GM19438 (cell line): ENCODE results near the gene GLDC.

Source experiments
- ATAC-seq: cut with Tn5 transposase; IDR thresholded peaks from one replicate; pipeline ENCODE4 v1.9.1; 2021; ENCODE audit warnings: low read depth; ENCODE audit not compliant: unreplicated experiment

Gene GLDC

DNA sequence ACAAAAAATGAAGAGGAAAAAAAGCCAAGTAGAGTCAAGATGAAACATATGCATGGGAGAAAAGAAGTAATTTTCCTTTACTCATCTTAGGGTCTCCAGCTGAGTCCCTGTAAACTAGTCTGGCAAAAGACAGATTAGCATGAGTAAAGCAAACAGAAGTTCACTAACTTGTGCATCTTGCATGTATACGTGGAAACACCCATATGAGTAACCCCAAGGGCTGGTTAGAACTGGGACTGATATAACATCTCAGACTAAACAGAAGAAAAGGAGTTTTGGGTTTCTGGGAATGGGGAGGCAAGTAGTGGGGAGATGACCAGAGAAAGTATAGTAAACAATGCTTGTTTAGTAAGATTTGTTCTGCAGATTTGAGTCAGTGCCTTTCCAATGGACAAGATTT is 20.1 kb upstream of the GLDC start:
- ATAC-seq, result no peak

DNA sequence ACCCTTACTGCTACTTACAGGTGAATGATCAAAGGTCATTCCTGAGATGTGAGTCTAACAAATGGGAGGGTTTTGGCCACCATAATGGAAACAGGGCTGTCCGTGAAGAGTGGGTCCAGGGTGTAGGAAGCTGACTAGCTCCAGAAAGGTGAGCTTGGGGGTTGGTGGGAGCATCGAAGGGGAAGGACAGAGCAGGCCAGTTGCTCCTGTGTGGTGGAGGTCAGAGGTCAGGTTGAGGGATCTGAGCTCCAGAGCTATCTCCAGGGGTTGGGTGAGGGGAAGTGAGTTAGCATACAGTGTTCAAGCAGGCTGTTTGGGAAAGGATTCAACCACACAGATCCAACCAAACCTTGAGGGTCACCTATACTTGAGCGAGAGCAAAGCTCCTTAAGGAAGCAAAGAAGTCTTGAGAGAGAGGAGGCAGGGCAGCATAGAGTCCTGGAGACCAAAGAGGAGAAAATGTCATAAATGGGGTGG is 18.7 kb upstream of the GLDC start:
- no peak for ATAC-seq

DNA sequence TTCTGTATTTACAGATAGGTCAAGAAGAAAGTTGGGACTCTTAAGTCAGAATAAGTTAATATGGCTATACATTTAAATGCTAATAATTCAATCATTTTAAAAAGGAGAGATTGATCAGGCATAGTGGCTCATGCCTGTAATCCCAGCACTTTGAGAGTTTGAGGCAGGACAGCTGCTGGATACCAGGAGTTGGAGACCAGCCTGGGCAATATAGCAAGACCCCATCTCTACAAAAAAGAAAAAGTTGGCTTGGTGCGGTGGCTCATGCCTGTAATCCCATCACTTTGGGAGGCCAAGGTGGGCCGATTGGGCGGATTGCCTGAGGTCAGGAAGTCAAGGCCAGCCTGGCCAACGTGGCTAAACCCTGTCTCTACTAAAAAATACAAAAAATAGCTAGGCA is 15.0 kb upstream of the GLDC start:
- ATAC-seq, result no peak

DNA sequence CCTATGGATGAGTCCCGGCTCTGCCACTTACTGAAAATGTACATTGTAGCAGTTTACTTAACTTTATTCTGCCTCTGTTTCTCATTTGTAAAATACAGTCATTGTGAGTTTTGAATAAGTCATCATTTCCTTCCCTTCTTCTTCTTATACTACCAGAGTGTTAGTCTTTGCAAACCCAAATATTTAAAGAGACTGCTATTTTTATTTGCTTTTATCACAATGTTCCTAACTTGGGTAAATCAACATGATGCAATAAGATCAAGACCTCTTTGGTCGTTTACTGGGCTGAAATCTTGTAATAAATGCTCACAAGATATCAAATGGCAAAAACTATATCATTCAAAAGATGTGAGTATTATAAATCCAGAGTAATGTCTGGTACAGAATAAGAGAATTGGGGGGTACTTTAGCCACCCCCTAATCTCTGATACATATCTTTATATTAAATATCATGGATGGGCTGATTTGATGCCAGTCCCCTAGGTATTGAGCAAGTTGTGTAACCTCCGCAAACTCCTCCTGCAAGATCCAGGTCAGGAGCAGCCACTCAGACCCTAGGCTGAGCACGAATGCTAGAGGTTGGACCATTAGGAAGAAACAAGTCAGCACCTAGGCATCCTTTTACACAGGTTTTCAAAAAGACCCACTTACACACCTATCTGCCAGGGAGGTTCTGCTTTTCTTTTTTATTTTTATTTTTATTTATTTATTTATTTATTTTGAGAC is 13.3 kb upstream of the GLDC start:
- ATAC-seq, result no peak

DNA sequence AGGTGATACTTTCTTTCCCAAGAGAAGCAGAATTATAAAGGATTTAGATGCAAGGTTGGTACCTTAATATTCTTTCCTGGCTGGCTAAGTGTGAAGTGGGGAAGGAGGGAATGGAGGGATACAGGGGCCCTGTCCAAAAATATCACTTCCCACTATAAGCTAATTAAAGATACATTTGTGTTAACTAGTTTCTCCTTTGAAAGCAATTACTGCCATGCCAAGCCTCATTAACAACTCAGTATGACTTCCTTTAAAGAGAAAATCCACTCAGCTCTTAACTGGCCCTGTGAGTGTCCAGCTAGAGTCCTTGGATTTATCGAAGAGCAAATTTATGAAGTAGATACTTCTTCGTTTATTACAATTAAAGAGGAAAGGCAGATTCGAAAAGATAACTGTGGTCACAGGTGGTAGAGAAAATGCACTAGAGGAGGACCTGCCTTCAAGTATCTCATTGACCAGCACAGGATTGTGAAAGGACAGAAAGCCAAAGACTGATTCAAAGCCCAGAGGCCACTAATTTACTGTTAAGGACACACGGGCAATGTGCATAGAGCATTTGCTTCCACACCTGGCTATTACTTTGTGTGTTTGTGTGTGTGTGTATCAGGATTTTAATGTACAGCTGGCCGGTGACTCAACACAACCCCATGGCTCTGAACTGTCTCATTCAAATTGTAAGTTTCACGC is 11.2 kb upstream of the GLDC start:
- no peak for ATAC-seq

DNA sequence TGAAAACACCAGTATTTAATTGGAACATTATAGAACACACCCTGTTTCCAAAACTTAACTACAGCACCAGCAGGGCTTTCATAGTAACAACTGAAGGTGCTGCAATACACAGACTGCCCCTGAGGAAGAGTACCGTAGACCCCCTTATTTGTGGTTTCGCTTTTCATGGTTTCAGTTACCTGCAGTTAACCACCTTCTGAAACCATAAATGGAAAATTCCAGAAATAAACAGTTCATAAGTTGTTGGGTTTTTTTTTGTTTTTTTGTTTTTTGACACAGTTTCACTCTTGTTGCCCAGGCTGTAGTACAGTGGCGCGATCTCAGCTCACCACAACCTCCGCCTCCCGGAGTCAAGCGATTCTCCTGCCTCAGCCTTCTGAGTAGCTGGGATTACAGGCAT is 9.5 kb upstream of the GLDC start:
- ATAC-seq, result peak; percentile 91

DNA sequence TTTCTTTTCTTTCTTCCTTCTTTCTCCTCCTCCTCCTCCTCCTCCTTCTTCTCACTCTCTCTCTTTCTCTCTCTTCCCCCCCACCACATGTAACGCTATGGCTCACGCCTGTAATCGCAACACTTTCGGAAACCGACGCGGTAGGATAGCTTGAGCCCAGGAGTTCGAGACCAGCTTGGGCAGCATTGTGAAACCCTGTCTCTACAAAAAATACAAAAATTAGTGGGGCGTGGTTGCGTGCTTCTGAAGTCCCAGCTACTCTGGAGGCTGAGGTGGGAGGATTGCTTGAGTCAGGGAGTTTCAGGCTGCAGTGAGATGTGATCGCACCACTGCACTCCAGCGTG is 736 bp upstream of the GLDC start:
- ATAC-seq, result no peak

DNA sequence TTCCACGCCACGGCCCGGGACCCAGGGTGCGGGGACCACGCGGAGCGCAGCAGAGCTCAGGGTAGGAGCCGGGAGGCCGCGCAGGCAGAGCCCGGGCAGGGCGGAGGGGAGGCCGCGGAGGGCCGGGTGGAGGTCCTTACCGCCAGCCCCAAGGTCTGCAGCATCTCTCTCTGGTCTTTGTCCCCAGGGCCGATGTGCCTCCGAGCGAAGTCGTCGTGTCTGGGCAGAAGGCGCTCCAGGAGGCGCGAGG is 499 bp downstream of the GLDC start:
- ATAC-seq, result peak; percentile 30

DNA sequence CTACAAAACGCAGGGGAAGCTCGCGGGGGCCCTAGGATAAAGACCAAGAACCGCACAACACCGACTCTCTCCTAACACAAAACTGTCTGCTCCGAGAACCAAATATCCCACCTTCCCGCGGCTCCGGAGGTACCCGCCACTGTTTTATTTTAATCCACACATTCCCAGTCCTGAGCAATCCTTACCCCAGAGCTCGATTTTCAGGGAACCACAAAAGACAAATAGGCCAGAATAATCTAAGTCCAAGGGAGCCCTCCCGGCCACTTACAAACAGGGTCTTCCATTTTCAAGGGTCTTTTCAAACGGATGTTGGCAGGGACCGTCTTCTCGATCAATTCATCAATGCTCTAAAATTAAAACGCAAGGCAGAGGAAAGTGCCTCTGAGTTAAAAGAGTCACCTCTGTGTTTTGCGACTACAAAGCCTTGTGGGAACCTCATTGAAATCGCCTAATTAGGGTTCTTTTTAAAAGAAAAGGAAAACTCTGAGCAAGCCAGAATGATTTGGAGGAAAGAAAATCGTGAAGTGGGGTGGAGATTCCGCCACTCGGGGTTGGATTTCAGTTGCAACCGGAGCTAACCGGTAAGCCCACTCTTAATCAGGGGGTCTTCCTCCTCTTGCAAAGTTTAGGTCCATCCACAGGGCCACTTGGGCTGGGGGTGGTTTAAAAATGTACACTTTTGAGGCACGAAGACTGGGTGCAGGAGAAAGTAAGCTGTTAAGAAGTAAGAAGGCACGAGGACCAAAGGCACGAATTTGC is 1.0 kb downstream of the GLDC start:
- ATAC-seq, result no peak

DNA sequence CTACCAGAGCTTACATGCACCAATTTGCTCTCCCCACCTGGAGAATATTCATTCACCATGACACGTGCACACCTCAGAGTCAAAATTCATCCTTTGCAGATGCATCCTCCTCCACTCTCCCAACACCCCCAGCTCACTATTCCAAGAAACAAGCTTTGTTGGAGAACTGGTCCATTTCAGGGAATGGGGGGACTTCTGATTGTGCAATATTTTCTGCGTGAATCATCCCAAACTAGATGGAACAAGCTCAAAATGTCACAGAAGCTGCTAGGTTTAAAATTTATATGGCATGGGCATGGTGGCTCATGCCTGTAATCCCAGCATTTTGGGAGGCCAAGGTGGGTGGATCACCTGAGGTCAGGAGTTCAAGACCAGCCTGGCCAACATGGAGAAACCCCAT is 3.6 kb downstream of the GLDC start:
- no peak for ATAC-seq

DNA sequence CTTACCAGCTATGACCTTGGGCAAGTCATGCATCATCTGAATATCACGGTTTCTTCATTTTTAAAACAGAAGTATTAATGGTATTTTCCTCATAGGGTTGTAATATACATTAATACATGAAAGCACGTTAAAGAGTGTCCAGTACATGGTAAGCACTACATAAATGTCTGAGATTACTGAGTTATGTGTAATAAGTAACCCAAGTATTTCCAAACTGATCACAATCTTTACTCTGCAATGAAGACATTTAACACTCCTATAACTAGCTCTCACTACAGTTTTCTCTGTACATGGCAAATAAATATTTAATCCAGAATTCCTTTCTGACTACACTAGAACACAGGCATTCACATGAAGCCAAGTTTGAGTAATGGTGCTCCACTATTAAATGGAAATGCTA is 4.0 kb downstream of the GLDC start:
- ATAC-seq, result no peak

DNA sequence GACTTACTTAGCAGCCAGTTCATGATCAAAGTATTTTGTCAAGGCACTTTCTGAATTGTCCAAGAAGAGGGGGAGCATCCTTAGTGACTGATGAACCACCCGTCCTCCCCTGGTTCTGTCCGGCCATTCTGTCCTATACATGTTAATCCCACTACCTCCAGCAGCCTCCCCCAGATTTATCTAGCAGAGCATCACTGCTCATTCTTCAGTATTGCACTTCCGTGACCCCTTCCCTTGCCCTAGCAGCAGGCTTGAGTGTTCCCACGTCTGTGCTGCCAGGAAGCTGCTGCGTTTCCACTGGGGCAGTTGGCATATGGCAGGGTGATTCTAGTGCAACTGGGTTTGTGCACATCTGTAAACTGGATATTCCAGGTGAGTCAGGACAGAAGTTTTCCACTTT is 4.5 kb downstream of the GLDC start:
- no peak for ATAC-seq

DNA sequence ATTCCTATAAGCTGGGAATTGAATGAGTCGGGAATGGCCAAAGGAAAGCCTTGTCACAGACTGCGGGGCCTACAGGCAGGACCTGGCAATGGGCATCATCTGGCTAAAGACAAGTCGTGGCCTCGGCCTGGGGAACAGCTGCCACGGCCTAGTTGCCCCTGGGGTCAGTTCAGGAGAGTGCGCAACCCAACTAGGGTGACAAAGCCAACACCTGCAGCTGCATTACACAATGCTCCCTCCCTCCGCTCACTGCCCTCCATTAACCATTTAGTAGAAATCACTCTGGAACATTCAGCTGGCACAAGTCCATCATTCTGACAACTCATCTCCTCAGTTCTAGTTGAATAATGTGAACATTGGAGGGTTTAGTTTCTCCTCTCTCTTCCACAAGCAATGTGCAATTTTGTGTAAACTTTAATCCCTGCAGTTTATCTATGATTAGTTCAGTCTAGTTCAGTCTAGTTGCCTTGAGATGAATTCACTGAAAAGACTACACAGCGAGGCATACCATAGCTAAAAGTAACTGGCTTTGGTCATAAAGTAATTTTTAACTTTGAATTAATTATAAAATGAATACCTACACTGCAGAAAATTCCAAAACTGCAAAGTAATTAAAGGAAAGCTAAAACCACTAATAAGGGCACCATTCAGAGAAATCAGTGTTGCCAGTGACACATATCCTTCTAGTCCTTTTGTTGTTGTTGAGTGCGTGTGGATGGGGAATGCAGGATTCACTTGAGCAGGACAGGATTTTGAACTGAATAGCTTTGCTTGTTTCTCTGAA is 5.1 kb downstream of the GLDC start:
- no peak for ATAC-seq

DNA sequence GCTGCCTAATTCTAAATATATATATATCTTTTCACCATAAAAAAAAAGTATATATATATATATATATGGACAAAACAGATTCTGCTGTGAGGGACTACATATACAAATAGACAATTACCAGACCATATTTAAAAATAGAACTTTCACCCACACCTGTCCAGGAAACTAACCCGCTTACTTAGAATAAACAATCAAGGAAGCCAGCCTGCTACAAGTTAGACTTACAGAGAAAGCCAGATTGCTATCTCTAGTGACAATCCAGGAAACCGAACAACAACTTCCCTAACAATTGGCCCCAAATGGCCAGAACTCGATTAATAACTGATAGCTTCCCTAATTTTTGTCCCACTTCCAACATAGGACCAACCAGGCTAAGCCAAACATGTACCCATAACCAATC is 5.9 kb downstream of the GLDC start:
- ATAC-seq, result no peak

DNA sequence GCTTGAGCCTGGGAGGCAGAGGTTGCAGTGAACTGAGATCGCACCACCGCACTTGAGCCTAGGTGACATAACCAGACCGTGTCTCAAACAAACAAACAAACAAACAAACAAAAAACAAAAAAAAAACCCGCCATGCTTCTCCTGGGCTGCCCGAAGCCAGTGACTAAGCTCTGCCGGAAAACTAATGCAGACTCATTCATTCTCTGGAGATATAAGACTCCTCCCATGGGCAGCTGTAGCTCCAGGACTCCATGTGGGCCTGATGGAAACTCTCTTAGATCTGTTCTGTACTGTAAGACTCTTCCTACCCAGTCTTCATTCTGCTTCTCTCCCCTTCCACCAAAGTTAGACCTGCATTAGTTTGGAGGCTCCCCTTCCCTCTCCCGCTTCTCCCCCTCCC is 11.1 kb downstream of the GLDC start:
- ATAC-seq, result no peak

DNA sequence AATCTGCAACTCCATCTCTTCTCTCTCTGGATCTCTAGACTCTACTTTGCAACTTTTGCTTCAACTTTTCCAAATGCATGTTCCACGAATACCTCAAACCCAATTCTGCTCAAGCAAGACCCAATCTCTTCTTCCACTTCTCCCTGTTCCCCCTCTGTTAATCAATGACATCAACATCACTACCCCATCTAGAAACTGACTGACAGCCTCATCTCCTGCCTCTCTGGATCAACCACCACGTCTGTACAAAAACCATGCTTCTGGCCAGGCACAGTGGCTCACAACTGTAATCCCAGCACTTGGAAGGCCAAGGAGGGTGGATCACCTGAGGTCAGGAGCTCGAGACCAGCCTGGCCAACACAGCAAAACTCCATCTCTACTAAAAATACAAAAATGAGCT is 12.2 kb downstream of the GLDC start:
- no peak for ATAC-seq

DNA sequence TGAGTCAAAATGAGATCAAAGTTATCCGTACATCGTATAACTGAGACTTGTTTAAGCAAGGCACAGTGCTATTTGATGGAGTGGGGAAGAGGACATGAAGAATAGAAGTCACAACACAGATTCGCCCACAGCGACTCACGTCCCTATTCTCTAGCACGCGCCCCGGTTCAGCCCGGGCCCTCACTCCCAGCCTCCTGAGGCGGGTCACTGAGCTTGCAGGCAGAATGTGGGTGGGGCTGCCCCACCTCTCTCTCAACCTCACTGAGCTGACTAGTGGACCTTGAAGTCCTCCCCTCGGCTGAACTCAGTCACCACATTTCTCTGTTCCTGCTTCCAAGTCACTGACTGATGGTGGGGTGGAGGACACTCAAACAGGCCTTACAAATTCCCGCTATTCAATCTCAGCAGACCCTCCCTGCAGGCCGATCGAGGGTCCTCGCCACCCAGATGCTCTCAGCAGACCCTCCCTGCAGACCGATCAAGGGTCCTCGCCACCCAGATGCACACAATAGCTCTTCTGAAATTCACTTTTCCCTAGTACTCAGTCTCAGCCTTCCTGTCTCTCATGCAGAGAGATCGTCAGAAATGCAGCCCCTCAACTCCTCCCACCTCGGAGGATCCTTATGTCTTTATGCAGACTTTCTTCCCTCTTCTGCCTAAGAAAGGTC is 12.9 kb downstream of the GLDC start:
- peak; percentile 74 for ATAC-seq

DNA sequence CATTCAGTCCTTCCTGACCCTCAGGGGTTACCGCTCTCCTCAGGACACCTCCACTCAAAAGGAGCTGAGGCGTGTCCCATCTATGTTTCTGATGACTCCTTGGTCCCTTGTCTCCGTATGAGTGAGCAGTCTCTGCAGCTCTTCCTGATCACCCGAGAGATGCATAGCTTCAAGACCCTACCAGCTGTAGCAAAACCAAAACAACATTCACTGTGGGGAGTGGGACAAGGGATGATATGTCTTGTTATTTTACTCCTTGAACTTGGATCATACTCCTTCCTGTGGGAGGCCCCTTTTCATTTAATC is 14.4 kb downstream of the GLDC start:
- ATAC-seq, result peak; percentile 39

DNA sequence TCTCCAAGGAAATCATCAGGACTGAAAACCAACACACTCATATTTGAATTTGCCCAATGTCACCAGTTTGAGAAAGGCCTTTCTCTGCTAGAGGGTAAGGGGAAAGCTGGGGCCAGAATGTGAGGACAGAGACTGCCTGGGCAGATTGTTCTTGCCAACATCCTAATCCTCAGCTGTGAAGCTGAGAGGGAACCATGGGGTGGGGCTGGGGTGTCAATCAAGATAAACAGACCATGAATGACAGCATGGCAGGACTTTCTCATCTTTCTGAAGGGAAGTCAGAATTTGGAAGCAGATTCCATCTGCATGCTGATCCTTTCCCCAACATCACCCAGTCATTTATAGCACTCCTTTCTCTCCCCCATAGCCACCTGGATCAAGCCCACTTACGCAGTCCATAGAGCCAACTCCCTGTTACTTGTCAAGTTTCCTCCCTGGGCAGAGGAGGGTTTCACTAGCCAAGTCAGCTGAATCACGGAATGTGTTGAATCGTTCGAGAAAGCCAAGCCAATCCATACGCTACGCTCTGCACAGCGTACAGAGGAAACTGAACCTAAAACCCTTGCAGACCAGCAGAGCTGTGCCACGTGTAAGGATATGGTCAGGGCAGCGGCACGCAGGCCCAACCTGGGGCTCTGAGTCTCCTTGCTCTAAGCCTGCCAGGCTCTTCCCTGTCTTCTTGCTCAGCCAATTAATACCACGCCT is 14.9 kb downstream of the GLDC start:
- ATAC-seq, result peak; percentile 69

DNA sequence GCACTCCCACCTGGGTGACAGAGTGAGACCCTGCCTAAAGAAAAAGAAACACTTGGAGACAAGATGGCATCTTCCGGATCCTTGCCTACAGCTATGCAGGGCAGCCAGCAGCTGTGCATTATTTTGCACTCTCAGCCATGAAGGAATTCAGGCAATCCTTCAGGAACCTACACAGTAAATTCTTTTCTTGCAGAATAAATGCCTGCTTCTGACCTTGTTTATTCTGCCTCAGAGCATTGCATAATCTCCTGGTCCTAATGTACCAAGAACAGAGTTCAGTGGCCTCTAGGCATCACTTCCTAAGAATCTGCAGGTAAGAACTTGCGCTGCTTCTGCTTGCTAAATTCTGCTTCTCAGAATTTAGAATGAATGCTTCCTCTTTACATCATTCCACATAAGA is 16.8 kb downstream of the GLDC start:
- no peak for ATAC-seq
